GM18868 (cell line): ENCODE results near the gene NT5DC1.

Experiments
- ATAC-seq: cut with Tn5 transposase; IDR thresholded peaks from one replicate; pipeline ENCODE4 v1.9.1; 2021; ENCODE audit warnings: mild to moderate bottlenecking, moderate library complexity; ENCODE audit not compliant: unreplicated experiment

Gene NT5DC1

DNA sequence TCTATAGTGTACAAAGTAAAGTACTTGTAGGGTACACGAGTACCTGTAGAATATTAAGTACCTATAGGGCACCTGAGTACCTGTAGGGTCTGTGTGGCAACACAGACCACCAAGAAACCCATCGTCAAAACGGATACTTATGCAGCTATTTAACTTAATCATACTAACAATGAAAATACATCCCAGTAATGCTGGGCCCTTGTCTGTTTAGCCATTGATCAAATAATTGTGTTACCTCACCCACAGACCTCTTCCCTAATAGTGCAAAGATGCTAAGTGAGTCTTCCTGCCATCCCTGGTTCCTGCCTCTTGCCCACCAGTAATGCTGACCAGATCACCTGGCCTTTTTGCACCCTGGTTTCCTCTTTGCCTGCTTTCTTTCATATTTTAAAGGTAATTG lies 32.8 kb downstream of the NT5DC1 start:
- no peak for ATAC-seq

DNA sequence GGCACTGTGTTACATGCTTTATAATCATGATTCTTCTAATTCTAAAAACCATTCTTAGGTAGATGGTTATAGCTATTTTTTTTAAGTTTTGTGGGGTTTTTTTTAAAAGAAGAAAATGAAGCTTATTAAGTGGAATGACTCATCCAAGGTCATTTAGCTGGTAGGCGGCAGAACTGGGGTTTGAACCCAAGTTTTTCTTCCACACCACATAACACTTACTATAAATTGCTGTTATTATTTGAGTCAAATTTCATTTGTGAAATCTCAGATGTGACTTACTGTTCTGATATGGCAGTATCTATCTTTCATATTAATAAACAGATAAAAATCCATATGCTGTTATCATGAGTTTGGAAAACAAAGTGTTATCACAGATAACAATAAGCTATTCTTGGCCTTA lies 35.7 kb downstream of the NT5DC1 start:
- no peak for ATAC-seq

DNA sequence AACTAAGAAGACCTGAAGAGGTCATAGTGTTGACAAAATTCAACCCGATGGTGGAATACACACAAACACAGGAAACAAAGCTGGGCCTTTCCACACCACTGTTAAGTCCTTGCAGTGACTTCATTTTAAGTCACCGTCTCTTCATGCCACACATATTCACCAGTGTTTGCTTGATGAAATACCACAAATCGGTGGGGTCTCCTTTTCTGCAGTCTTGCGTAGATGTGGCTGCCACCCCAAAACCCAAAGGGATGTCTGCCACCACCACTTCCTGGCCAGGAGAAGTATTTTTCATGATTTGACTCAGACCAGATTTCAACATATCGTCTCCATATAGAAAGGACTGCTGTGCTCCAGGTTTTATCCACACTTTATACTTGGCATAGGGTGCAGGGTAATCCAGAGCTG lies 36.3 kb downstream of the NT5DC1 start:
- ATAC-seq: no peak

DNA sequence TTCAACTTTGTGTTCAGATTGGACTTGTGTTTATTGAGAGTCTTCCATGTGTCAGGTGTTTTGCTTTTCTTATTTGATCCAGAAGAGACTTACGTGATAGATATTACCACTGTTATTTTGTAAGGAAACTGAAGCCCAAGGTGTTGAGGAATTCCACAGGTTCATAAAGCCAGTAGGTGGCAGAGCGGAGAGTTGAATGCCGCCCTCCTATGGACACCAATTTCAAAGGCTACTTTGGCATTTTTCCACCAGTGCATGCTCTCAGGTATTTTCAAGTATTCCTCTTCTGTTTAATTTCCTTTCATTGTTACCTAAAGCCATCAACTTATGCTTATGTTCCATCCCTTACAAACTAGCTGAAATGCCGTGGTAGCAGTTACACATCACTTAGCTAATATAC lies 39.3 kb downstream of the NT5DC1 start:
- ATAC-seq: no peak

DNA sequence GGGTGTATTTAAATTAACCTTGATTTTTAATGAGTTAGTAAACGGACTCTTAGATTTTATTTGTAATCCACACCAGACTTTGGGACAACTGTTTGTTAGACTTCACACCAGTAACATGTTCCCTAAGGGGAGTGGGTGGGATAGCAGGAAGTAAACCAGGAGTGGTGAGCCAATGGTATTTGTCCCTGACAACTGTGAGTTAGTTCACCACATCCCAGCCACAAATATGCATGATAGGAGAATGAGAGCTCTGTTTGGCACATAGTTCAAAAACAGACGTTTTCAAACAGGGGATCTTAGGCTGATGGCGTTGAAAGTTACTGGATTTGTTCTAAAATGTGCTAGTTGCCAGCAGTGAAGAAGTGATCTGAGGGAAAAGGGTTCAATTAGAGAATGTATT lies 44.0 kb downstream of the NT5DC1 start:
- no peak for ATAC-seq

DNA sequence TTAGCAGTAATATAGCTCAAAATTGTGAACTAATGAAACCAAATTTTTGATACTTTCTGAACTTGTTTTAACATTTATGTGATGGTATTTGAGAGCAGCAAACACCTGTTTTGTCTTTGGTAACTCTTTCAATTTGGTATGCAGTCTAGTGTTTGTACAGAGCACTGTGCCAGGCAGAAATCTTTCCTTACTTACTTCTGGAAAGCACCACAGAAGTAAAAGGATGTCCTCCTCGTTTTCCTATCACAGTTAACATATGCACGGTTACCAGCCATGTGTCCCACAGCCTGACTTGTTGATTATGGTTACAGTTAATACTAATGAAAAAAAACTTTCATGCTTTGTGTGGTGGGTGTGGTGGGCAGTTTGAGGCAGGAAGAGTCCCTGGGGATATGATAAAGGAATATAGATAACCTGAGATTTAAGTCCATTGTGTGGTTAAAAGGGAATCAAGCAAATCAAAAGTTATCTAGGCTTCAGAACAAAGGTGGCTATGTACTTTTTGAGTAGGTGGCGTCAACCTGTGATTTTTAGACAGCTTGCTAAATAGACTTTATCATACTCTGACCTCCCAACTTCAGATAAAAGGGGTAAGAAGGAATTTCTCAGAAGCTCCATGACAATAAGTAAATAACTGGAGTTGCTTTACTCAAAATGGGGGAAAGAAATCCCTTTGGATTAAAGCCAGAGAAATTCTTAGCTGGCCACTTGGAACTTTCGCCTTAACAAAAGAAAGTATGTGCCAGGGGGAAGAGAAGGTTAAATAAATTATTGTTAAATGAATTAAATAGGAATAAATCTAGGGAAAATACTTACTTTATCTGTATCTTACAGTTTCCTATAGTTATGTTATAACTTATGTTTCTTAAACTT lies 45.4 kb downstream of the NT5DC1 start:
- ATAC-seq: no peak

DNA sequence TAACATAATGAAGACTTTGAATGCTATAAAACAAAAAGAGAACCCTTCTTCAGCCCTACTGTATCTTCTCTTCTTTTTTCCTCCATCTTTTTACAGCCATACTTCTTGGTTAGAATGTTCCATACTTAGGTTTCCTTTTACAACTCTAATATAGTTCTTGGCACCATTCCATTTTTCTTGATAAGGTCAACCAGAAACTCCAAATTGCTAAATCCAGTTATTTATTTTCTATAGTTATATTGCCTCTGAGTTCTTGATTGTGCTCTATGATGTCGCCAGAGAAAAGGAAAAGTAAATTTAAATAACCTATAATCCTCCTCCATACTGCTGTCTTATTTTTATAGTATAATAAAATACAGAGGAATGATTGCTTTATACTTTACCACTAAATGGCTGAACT lies 52.0 kb downstream of the NT5DC1 start:
- no peak for ATAC-seq

DNA sequence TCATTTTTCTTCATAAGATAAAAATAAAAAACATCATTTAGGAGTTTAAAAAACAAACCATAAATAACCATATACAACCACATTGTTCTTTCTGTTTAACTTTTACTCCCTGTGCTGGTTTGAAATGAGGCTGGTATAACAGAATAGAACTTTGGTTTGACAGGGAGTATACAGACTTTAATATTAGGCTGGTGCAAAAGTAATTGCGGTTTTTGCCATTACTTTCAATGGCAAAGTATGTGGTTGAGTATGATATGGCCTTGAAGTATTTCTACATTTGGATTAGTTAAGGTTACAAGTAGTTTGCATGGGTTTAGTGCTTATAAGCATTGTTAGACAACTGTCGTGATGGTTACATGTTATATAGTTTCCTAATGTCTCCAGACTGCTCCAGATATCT lies 54.2 kb downstream of the NT5DC1 start:
- ATAC-seq: no peak

DNA sequence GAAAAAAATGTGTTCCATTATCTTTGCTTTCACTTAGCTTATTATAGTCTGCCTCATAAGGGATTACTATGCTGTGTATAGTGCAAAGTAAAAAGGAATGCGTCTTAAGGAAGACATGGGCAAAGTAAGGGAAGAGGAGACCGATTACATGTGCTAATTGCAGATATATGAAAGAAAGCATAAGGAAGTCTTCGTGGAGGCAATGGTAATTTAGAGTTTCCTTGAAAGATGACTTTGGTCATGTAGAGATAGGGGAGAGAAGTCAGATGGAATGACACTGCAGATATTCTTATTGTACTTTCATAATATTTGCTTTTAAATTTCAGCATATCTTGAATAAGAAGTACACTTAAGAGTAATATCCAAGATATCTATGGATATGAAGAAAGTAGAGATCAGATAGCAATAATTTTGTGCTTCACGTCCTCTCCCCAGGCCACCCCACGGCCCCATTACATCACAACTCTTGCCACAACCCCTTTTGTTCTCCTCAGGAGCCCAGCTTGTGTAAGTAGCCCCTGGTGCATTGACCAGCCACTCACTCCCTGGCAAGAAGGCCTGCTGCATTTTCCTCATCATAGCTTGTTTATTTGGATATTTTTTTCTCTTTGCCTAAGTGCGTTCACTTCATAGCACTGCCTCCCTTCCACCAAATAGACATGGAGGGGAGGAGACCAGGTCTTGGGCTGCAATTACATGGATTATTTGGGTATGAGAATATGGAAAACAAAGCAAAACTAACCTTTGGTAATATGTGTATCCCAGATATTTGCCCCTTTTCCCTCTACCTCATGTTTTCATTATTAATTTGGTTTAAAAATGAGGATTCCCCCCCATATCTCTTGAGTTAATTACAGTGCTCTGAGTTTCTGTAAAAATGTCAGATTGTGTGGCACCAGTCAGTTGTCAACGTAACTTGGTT lies 56.0 kb downstream of the NT5DC1 start:
- no peak for ATAC-seq

DNA sequence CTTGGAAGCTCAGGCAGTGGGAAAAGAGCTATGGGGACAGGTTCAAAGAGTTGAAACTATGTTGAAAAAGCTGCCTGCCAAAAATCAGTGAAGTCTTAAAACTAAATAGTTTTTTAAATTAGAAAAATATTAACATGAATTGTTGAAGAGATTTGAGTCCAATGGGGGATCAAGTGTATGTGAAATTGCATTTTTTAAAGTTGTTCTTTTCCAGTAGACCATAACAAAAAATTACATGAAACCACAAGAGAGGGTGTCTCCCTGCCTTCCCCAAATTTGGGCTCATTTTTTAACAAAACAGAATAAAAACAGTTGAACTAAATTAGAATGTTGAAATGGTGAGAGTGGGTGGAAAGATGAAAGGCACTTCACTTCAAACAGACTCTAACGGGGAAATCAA lies 56.7 kb downstream of the NT5DC1 start:
- no peak for ATAC-seq

DNA sequence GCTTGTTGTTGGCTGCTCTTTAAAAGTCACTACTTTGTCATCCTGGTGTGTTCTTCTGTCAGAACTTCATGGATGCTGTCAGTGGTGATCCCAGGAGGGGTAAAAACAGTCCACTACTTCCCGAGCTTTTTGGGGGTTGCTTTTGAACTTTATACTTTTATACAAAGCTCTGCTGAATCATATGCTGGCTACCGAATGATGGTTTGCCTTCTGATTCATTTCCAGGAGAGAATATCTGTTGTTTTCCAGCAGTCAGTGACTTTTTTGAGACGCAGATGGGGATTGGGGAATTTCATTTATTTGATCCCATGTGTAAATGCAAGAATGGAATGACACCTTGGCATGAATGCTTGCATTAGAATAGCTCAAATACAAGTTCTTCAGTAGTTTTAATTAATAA lies 58.0 kb downstream of the NT5DC1 start:
- no peak for ATAC-seq

DNA sequence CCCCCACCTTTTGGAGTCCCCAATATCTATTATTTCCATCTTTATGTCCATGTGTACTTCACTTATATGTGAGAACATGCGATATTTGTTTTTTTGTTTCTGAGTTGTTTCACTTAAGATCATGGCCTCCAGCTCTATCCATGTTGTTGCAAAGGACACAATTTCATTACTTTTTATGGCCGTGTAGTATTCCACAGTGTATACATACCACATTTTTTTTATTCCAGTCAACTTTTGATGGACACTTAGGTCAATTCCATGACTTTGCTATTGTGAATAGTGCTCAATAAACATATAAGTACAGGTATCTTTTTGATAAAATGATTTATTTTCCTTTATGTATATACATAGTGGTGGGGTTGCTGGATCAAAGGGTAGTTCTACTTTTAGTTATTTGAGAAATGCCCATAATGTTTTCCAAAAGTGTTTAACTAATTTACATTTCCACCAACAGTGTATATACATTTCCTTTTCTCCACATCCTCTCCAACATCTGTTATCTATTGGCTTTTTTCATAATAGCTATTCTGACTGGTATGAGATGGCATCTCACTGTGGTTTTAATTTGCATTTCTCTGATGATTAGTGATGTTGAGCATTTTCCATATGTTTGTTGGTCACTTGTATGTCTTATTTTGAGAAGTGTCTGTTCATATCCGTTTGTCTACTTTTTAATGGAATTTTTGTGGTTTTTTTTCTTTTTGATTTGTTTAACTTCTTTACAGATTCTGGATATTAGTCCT lies 59.3 kb downstream of the NT5DC1 start:
- no peak for ATAC-seq

DNA sequence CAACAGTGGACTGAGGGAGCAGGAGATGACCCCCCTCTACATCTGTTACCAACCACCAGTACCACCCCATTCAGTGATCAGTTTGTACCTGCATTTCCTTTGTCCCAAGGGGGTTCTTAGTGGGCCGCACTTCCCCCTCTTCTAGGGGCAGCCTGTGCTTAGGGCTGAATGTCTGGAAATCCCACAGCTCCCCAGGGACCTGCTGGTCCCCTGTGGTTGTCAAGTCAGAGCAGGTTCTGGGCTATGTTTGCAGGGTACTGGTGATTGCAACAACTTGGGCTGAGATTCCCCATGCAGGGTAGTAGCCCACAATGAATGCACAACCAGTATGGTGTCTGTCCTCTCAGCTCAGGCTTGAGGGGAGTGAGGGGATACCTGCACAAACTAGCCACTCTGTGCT lies 64.9 kb downstream of the NT5DC1 start:
- peak; percentile 95 for ATAC-seq

DNA sequence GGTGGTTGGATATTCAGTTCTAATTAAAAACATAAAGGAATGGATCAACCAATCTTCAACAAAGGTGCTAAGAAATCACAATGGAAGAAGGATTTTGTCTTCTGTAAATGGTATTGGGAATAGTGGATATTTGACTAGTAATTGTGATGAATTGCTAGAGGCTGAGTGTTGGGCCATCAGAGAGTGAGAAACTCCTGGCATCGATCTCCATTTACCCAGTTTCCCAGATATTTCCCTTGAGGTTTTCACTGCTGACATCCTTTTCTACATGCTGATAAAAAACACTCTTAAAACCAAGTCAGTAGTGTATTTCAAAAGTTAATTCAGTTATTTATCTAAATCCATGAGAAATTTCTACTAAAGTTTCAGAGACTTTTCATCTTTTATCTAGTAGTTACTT lies 65.7 kb downstream of the NT5DC1 start:
- ATAC-seq: no peak

DNA sequence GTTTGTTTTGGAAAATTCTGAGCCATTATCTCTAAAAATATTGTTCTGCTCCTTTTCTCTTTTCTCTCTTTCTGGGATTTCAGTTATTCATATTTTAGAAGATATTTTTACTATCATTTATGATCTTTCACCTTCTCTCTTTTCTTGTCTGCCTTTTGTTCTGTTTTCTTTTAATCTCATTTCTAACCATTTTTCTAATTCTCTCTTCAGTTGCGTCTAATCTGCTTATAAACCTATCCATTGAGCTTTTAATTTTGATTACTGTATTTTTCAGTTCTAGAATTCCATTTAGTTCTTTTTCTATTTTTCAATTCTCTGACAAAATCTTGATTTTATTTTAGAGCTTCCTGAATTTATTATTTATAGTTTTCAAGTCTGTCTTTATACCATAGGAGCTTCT lies 67.5 kb downstream of the NT5DC1 start:
- ATAC-seq: no peak

DNA sequence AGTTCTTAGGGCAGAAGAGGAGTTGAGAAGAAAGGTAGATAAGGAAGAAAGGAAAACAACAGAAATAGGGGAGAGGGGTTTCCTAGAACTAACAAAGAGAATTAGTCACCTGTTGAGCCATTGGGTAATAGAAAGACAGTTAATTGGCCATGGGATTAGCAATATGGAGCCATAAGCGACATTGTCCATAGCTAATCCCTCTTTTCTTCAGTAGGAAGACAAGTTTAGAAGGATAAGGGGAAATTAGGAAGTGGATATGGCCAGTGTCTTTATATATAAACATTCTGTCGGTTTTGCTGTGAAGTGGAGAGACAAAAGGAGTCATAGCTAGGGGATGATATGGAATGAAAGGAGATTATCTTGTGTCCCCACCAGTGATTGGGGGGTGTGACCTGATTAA lies 69.2 kb downstream of the NT5DC1 start:
- ATAC-seq: no peak

DNA sequence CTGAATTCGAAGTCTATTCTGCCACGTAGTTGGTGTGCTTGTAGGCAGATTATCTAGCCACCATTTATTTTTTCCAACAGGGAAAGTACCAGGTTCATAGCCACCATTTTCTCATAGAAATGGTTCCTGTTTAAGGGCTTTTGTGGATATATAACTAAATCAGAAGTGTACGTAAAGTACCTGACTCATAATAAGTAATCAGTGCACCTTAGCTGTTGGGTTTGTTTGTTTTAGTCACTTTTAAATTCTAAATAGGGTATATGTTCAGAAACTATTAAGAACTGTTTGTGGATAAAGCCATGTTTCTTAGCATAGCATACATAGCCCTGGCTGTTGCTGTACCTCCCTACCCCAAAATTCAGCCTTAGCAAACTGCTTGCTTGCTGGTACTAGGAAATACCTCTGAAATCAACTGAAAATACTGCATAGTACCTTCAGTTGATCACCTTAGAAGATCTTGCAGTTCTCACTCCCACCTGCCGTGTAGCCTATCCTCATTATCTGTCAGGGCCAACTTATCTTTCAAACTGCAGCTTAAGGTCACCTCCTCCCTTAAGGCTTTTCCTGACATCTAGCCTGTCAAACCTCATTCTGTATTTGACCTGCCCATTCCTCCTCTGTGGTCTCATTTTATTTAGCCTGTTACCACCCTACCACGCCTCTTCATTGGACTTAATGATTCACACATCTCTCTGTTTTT lies 69.9 kb downstream of the NT5DC1 start:
- no peak for ATAC-seq

DNA sequence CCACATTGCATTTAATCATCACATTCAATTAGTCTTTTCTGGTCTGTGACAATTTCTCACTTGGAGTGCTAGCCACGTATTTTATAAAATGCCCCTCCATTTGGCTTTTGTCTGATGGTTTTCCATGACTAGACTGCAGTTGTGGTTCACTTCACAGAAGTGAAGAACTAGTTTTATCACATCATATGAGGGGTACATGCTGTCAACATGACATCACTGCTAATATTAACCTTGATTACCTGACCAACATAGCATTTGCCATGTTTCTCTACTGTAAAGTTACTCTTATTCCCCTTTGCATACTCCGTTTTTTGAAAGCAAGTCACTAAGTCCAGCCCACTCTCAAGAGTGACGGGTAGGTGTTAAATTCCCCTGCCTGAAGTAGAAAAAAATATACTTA lies 73.3 kb downstream of the NT5DC1 start:
- no peak for ATAC-seq

DNA sequence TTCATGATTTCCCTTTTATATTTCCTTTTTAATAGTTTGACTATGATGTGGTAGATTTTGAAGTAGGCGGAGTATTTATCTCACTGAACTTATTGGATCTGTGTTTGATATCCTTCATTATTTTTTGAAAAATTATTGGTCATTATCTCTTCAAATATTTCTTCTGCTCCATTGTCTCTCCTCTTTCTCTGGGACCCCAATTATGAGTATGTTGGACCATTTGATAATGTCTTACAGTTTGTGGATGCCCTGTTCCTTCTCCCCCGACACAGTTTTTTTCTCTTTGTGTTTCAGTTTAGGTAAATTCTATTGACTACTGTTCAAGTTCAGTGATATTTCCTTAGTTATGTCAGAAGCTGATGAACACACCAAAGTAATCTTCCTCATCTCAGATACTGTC lies 74.7 kb downstream of the NT5DC1 start:
- ATAC-seq: no peak

DNA sequence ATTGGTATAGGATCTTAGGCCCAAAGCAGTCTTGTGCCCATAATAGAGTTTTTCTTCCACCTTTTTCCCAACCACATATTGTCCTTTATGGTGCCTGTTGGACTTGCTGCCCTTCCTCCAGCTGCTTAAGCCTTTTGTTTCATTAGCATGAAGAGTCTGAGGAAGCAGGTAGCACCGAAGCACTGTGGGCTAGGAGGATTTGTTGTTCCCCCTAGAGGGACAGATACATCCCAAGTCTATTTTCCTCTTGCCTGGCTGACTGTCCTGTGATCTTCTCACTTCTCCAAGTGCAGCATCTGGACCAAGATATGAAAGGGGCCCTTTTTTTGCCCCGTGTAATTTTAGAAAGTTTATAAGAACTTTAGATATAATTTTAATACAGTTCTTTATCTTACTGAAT lies 75.9 kb downstream of the NT5DC1 start:
- ATAC-seq: no peak

DNA sequence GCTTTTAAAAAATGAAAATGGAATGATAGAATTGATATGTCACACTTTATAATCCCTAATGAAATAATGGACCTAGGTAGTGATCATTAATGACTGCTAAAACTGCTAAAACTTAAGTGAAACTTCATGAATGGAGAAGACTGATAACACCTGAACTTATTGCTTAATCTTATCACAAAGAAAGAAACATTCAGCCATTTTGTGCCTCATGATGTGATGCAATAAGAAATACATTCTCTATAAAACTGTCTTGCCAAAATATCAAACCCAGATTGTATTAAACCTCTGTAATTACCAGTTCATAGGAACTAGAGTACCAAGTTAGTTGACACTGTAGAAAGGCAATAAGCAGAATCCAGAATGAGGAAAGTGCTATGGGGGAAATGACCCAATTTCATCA lies 79.7 kb downstream of the NT5DC1 start:
- ATAC-seq: no peak
